HEK293 (cell line): ENCODE results near the gene CORO2B.

ENCODE experiments used
- CTCF ChIA-PET: fragments of 350-600 bp; formaldehyde crosslinking; extraction: SDS; loops from one replicate; lab custom pipeline; 2021; ENCODE audit warnings: antibody characterized with exemption; lab: Yijun Ruan, JAX
- POLR2A ChIA-PET: fragments of 300-600 bp; formaldehyde crosslinking; extraction: SDS; loops from one replicate; lab custom pipeline; 2020; ENCODE audit warnings: antibody characterized with exemption, inconsistent platforms; lab: Yijun Ruan, JAX
- H3K27ac ChIP-seq: fragments of 200-500 bp; sonication (Bioruptor generic); 2 replicates; pipeline ENCODE4 v1.5.1; 2014; ENCODE audit warnings: low read depth, low read length, control low read depth, inconsistent platforms; ENCODE audit errors: extremely low read depth
- H3K36me3 ChIP-seq, 2 experiments: fragments of 200-500 bp in 1 of 2; sonication (Bioruptor generic) in 1 of 2; 1 replicate in 1 of 2; 2 replicates in 1 of 2; pipeline ENCODE4 v1.5.1; 2014 to 2017; ENCODE audit warnings: inconsistent platforms in 2 of 2, low read length in 2 of 2; ENCODE audit not compliant: control insufficient read depth in 2 of 2, insufficient read depth in 1 of 2
- H3K4me1 ChIP-seq: fragments of 200-500 bp; sonication (Bioruptor generic); 2 replicates; pipeline ENCODE4 v1.5.1; 2014; ENCODE audit warnings: mild to moderate bottlenecking, low read length, inconsistent platforms; ENCODE audit not compliant: control insufficient read depth, insufficient read depth
- H3K4me3 ChIP-seq: 2 replicates; pipeline ENCODE4 v1.5.1; 2011; ENCODE audit warnings: low read depth, mild to moderate bottlenecking, control low read depth, low read length, moderate library complexity
- H3K9me3 ChIP-seq: fragments of 200-500 bp; sonication (Bioruptor generic); 2 replicates; pipeline ENCODE4 v1.5.1; 2014; ENCODE audit warnings: low read depth, low read length, inconsistent platforms; ENCODE audit not compliant: control insufficient read depth, insufficient read depth
- FEZF1 ChIP-seq: fragments of 450-650 bp; formaldehyde crosslinking; IDR thresholded peaks from 2 replicates; pipeline ENCODE4 v1.5.1; 2016; ENCODE audit warnings: missing biosample characterization, missing genetic modification characterization
- KLF7 ChIP-seq: fragments of 450-650 bp; formaldehyde crosslinking; IDR thresholded peaks from 2 replicates; pipeline ENCODE4 v1.5.1; 2016; ENCODE audit warnings: missing biosample characterization, missing genetic modification characterization, borderline replicate concordance
- SP2 ChIP-seq: fragments of 450-650 bp; formaldehyde crosslinking; IDR thresholded peaks from 2 replicates; pipeline ENCODE4 v1.5.1; 2016; ENCODE audit warnings: missing biosample characterization, missing genetic modification characterization
- TCF7L2 ChIP-seq: IDR thresholded peaks from 2 replicates; pipeline ENCODE4 v1.6.1; 2011; ENCODE audit warnings: low read depth, mild to moderate bottlenecking, inconsistent platforms, low read length, moderate library complexity, borderline replicate concordance
- TRIM28 ChIP-seq: IDR thresholded peaks from 2 replicates; pipeline ENCODE4 v1.6.1; 2011; ENCODE audit warnings: low read length, control low read depth, borderline replicate concordance
- WT1 ChIP-seq: fragments of 450-650 bp; formaldehyde crosslinking; IDR thresholded peaks from 2 replicates; pipeline ENCODE4 v1.5.1; 2016; ENCODE audit warnings: missing biosample characterization, missing genetic modification characterization
- ZBTB21 ChIP-seq: fragments of 450-650 bp; formaldehyde crosslinking; IDR thresholded peaks from 2 replicates; pipeline ENCODE4 v1.5.1; 2017; ENCODE audit warnings: missing biosample characterization, missing genetic modification characterization
- ZBTB48 ChIP-seq: fragments of 450-650 bp; formaldehyde crosslinking; IDR thresholded peaks from 2 replicates; pipeline ENCODE4 v1.5.1; 2016; ENCODE audit warnings: missing biosample characterization, missing genetic modification characterization
- ZIC2 ChIP-seq: fragments of 450-650 bp; formaldehyde crosslinking; IDR thresholded peaks from 2 replicates; pipeline ENCODE4 v1.5.1; 2016; ENCODE audit warnings: missing biosample characterization, missing genetic modification characterization
- ZNF175 ChIP-seq: fragments of 450-650 bp; formaldehyde crosslinking; IDR thresholded peaks from 2 replicates; pipeline ENCODE4 v1.5.1; 2016; ENCODE audit warnings: missing biosample characterization, missing genetic modification characterization
- ZNF2 ChIP-seq: fragments of 450-650 bp; formaldehyde crosslinking; IDR thresholded peaks from 2 replicates; pipeline ENCODE4 v1.5.1; 2016; ENCODE audit warnings: missing biosample characterization, missing genetic modification characterization
- ZNF274 ChIP-seq, 2 experiments: fragments of 200-500 bp in 1 of 2; fragments of 450-650 bp in 1 of 2; sonication (Bioruptor generic) in 1 of 2; formaldehyde crosslinking in 1 of 2; IDR thresholded peaks; 2 replicates each; pipeline versions ENCODE4 v1.5.1 to v1.6.1; 2014 to 2016; ENCODE audit warnings: borderline replicate concordance in 1 of 2, inconsistent platforms in 1 of 2, low read length in 1 of 2, missing biosample characterization in 1 of 2, missing genetic modification characterization in 1 of 2
- ZNF324 ChIP-seq: fragments of 450-650 bp; formaldehyde crosslinking; IDR thresholded peaks from 2 replicates; pipeline ENCODE4 v1.5.1; 2016; ENCODE audit warnings: missing biosample characterization, missing genetic modification characterization
- ZNF423 ChIP-seq: fragments of 450-650 bp; formaldehyde crosslinking; IDR thresholded peaks from 2 replicates; pipeline ENCODE4 v1.5.1; 2016; ENCODE audit warnings: missing biosample characterization, missing genetic modification characterization
- ZNF473 ChIP-seq: fragments of 450-650 bp; formaldehyde crosslinking; IDR thresholded peaks from 2 replicates; pipeline ENCODE4 v1.5.1; 2017; ENCODE audit warnings: missing biosample characterization, missing genetic modification characterization
- ZNF571 ChIP-seq: fragments of 450-650 bp; formaldehyde crosslinking; IDR thresholded peaks from 2 replicates; pipeline ENCODE4 v1.5.0; 2017; ENCODE audit warnings: missing biosample characterization, missing genetic modification characterization
- ZNF610 ChIP-seq: fragments of 450-650 bp; formaldehyde crosslinking; IDR thresholded peaks from 2 replicates; pipeline ENCODE4 v1.5.1; 2016; ENCODE audit warnings: missing biosample characterization, missing genetic modification characterization, borderline replicate concordance
- ZNF670 ChIP-seq: fragments of 450-650 bp; formaldehyde crosslinking; IDR thresholded peaks from 2 replicates; pipeline ENCODE4 v1.5.1; 2016; ENCODE audit warnings: missing biosample characterization, missing genetic modification characterization, low read depth
- ZNF76 ChIP-seq: fragments of 450-650 bp; formaldehyde crosslinking; IDR thresholded peaks from 2 replicates; pipeline ENCODE4; 2016; ENCODE audit warnings: low read depth, missing biosample characterization, missing genetic modification characterization, borderline replicate concordance
- ZNF830 ChIP-seq: fragments of 450-650 bp; IDR thresholded peaks from 2 replicates; pipeline ENCODE4 v1.5.0; 2018; ENCODE audit warnings: missing biosample characterization, missing genetic modification characterization, low read depth, mild to moderate bottlenecking, moderate library complexity
- TF ChIP-seq, protein P1 (sequence below): fragments of 450-650 bp; formaldehyde crosslinking; IDR thresholded peaks from 2 replicates; pipeline ENCODE4 v1.5.1; 2016; ENCODE audit warnings: missing biosample characterization, missing genetic modification characterization
- TF ChIP-seq, protein P2 (sequence below): fragments of 450-650 bp; formaldehyde crosslinking; IDR thresholded peaks from 2 replicates; pipeline ENCODE4 v1.5.1; 2016; ENCODE audit warnings: missing biosample characterization, missing genetic modification characterization
- TF ChIP-seq, protein P3 (sequence below): fragments of 450-650 bp; IDR thresholded peaks from 2 replicates; pipeline ENCODE4 v1.5.1; 2018; ENCODE audit warnings: missing biosample characterization, mild to moderate bottlenecking, missing genetic modification characterization
- TF ChIP-seq, protein P4 (sequence below): fragments of 450-650 bp; formaldehyde crosslinking; IDR thresholded peaks from 2 replicates; pipeline ENCODE4 v1.5.1; 2016; ENCODE audit warnings: missing biosample characterization, missing genetic modification characterization

Gene CORO2B

DNA sequence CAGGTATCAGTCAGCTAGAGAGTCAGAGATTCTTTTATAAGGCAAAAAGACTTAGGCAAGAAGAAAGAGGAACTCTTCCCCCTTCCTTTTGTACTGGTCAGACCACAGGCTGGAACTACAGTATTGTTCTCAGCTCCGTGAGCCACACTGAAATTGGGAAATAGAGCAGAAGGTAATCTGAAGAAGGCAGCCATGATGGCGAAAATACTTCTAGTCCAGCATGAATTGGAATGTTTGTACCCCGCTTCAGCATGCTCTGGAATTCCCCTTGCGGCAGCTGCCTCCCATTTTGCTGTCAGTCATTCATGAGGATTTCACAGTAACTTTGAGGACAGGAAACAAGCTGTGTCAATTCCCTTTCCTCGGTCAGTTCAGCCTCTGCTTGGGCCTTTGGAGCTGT, 96.2 kb downstream of the CORO2B start (continued):
- TF ChIP-seq ZNF423 (tag by site-specific recombination), result no peak
- TF ChIP-seq ZNF76, result no peak
- TF ChIP-seq ZNF2 (tag by site-specific recombination), result no peak
- TF ChIP-seq, protein P1, sequence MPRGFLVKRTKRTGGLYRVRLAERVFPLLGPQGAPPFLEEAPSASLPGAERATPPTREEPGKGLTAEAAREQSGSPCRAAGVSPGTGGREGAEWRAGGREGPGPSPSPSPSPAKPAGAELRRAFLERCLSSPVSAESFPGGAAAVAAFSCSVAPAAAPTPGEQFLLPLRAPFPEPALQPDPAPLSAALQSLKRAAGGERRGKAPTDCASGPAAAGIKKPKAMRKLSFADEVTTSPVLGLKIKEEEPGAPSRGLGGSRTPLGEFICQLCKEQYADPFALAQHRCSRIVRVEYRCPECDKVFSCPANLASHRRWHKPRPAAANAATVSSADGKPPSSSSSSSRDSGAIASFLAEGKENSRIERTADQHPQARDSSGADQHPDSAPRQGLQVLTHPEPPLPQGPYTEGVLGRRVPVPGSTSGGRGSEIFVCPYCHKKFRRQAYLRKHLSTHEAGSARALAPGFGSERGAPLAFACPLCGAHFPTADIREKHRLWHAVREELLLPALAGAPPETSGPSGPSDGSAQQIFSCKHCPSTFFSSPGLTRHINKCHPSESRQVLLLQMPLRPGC, result no peak
- no peak for TF ChIP-seq ZNF830
- TF ChIP-seq WT1, result no peak
- no peak for TF ChIP-seq ZNF324 (tag by site-specific recombination)
- no peak for TF ChIP-seq ZNF571
- TF ChIP-seq ZBTB48 (tag by site-specific recombination), result no peak

DNA sequence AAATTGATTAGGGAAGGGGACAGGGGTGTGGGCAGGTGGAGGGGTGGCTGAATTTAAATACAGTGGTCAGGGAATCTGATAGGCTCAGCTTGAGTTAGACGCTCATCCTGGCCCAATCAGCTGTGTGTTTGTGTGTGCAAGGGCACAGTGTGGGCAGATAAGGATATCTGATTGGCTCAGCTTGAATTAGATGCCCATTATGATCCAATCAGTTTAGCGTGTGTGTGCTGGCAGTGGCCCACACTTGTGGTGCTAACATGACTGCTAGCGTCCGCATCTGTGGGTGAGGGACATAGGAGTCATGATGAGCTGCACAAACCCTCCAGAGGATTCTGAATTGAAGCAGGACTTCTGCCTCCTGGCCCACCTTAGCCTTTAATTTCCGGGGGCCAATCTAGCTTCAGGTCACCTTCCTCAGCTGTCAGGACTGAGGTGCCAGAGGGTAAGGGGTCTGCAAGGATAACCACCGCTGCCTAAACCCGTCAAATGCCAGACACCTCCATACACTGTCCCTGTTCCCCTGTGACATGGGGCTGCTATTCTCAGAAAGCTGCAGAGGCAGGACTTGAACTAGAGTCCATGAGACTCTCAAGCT, 97.3 kb downstream of the CORO2B start:
- Histone ChIP-seq H3K9me3 (no peaks in the 10 kb centered on the region), H3K4me1 (no peaks in the 10 kb centered on the region), H3K36me3 (no peaks in the 10 kb centered on the region), H3K27ac (no peak overlapping the region), H3K4me3 (no peak overlapping the region)
- CTCF ChIA-PET, result interaction anchor here (0.5 to 12.2 kb wide), 18 partner anchors 9 to 423 kb away, joined by 3 to 421 read pairs (median 8); no protein-coding TSS in a partner anchor
- no peak for TF ChIP-seq ZNF274 (IDR thresholded peaks at IDR 0.05; ENCODE audit: low read length)
- no peak for TF ChIP-seq ZNF274 (tag by site-specific recombination; IDR thresholded peaks at IDR 0.05; ENCODE audit: borderline replicate concordance)
- peak; percentile 24 for TF ChIP-seq SP2 (tag by site-specific recombination)
- POLR2A ChIA-PET, result no interaction called here

DNA sequence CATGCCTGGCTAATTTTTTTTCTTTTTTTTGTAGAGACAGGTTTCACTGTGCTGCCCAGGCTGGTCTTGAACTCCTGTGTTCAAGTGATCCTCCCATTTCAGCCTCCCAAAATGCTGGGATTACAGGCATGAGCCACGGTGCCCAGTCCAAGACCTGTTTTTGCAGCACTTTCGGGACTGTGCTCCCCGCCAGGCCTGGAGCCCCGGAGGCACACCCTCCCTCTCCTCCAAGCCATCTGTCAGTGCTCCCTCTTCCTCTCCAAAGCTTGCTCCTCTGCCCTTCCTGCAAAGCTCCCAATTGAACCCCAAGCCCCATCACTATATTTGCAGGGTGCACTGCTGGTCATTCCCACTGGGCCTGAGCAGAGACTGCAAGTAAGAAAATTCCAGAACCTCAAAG, 98.1 kb downstream of the CORO2B start:
- TF ChIP-seq KLF7 (no peak), ZIC2 (tag by site-specific recombination) (no peak), ZNF175 (tag by site-specific recombination) (no peak), ZNF670 (tag by site-specific recombination) (no peak), ZNF610 (tag by site-specific recombination) (no peak), ZBTB21 (tag by site-specific recombination) (no peak), TRIM28 (no peak), FEZF1 (tag by site-specific recombination) (no peak), ZNF473 (tag by site-specific recombination) (no peak), TCF7L2 (no peak)
- TF ChIP-seq, protein P2, sequence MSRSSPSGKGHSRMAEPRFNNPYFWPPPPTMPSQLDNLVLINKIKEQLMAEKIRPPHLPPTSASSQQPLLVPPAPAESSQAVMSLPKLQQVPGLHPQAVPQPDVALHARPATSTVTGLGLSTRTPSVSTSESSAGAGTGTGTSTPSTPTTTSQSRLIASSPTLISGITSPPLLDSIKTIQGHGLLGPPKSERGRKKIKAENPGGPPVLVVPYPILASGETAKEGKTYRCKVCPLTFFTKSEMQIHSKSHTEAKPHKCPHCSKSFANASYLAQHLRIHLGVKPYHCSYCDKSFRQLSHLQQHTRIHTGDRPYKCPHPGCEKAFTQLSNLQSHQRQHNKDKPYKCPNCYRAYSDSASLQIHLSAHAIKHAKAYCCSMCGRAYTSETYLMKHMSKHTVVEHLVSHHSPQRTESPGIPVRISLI, result no peak
- TF ChIP-seq, protein P3, sequence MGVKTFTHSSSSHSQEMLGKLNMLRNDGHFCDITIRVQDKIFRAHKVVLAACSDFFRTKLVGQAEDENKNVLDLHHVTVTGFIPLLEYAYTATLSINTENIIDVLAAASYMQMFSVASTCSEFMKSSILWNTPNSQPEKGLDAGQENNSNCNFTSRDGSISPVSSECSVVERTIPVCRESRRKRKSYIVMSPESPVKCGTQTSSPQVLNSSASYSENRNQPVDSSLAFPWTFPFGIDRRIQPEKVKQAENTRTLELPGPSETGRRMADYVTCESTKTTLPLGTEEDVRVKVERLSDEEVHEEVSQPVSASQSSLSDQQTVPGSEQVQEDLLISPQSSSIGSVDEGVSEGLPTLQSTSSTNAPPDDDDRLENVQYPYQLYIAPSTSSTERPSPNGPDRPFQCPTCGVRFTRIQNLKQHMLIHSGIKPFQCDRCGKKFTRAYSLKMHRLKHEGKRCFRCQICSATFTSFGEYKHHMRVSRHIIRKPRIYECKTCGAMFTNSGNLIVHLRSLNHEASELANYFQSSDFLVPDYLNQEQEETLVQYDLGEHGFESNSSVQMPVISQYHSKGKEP (tag by site-specific recombination), result no peak
- TF ChIP-seq, protein P4, sequence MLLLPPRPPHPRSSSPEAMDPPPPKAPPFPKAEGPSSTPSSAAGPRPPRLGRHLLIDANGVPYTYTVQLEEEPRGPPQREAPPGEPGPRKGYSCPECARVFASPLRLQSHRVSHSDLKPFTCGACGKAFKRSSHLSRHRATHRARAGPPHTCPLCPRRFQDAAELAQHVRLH (tag by site-specific recombination), result no peak
- TF ChIP-seq, all 188 proteins: peak for 0

More for the DNA sequence above, 98.1 kb downstream of the CORO2B start:
- Histone ChIP-seq H3K9me3 (no peaks in the 10 kb centered on the region), H3K27ac (no peak overlapping the region), H3K4me1 (no peaks in the 10 kb centered on the region), H3K4me3 (no peak overlapping the region), H3K36me3 (no peaks in the 10 kb centered on the region)
- POLR2A ChIA-PET, result interaction anchor here (0.5 kb wide), 1 partner anchor 815 kb away, joined by 4 read pairs; no protein-coding TSS in a partner anchor
- CTCF ChIA-PET, result interaction anchor here (2.0 to 12.2 kb wide), 4 partner anchors 18 to 199 kb away, joined by 7 to 421 read pairs (median 150); no protein-coding TSS in a partner anchor
